ENCODE measurements around the gene SPRR5.

DNA sequence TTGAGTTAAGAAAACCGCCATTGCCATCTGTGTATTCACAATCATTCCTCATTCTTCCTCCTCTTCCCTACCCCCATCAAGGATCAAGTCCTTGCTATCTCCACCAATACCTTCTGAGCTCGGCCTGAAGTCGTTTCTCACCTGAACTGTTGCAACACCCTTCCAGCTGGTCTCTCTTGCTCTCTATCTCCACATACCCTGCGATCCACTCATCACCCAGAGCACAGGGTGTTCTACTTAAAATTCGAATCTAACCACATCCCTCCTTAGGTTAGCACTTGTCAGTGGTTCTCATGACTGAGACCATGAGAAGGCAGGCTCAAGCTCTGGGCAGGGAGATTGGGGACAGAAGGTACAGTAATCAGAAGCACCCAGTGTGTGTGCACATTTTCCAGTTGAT is 34.1 kb upstream of the SPRR5 start:
- TF ChIP-seq, protein P1, sequence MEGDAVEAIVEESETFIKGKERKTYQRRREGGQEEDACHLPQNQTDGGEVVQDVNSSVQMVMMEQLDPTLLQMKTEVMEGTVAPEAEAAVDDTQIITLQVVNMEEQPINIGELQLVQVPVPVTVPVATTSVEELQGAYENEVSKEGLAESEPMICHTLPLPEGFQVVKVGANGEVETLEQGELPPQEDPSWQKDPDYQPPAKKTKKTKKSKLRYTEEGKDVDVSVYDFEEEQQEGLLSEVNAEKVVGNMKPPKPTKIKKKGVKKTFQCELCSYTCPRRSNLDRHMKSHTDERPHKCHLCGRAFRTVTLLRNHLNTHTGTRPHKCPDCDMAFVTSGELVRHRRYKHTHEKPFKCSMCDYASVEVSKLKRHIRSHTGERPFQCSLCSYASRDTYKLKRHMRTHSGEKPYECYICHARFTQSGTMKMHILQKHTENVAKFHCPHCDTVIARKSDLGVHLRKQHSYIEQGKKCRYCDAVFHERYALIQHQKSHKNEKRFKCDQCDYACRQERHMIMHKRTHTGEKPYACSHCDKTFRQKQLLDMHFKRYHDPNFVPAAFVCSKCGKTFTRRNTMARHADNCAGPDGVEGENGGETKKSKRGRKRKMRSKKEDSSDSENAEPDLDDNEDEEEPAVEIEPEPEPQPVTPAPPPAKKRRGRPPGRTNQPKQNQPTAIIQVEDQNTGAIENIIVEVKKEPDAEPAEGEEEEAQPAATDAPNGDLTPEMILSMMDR (IDR thresholded peaks at IDR 0.05; ENCODE audit: insufficient read depth, low read depth, low read length): no peak
- no peak for TF ChIP-seq EZH2 (IDR thresholded peaks at IDR 0.05; ENCODE audit: insufficient read depth, low read length)
